C1 segment of cervical spinal cord (tissue), 14 donors: ENCODE results near the gene GPR4.
A peak's percentile ranks its signal among the peaks of the same experiment; 100 is the strongest.
"Not testable (repeated sequence)": the region's sequence is repeated elsewhere in the genome, so short reads cannot be mapped to it uniquely, and the experiment has no call there.

Experiments
- DNase-seq, 14 donors: peaks; one replicate each; lab custom pipeline; 2025; lab: John Stamatoyannopoulos, UW

Gene GPR4

DNA sequence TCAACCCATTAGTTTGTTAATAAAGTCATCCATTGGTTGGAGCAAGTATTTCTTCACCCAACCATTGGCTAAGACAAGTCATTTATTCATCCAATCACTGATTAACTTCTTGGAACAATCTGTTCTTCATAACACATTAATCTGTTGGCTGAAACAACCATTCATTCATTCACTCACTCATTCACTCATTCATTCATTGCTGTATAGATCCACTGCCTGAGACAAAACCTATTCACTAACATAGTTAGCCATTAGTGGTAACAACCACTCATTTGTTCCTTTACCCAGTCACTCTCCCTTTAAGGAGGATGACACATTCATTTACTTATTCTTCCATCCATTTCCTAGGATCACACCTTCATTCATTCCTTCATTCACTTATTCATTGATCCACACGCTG lies 22.0 kb upstream of the GPR4 start:
- no peak for DNase-seq

DNA sequence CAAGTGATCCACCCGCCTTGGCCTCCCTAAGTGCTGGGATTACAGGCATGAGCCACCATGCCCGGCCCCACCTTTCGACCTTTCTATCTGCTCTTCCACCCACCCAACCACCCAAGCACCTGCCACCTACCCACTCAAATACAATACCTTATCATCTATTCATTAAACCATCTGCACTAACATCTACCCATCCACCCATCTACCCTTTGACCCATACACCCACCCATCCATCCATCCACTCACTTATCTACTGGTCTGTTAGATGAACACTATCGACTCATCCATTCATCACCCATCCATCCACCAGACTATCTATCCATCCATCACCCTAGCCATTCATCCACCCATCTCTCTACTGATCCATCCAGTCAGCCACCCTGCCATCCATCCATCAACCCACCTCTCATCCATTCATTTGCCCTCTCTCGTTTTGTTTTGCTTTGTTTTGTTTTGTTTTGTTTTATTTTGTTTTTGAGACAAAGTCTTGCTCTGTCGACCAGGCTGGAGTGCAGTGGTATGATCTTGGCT lies 20.0 kb upstream of the GPR4 start:
- DNase-seq, result no peak

DNA sequence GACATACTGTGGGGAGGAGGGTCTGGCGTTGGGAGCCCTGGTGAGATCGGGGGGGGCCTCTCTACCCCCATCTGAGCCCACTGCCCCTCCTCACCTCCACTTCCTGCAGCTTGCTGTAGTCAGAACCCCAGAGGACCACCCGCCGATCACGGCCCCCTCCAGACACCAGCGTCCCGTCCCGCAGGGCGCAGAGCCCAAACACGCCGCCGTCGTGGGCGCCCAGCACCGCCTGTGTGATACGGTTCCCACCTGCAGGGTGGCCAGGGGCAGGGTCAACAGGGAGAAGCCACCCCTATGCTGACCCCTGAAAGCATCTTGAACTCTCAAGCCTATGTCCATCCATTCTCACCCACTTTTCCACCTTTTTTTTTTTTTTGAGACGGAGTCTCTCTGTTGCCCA lies 19.4 kb upstream of the GPR4 start:
- no peak for DNase-seq

DNA sequence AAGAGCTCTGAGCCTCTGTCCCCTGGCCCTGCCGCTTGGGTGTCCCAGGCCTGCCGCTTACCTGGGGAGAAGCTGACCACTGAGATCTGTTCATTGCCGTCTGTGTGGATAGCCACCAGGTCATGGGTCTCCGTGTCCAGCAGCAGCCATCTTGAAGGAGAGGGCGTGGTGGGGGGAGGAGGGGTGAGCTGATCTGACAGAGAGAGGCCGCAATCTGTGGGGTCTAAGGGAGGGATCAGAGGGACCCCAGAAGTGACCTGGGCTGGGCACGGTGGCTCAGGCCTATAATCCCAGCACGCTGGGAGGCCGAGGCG lies 14.6 kb upstream of the GPR4 start:
- no peak for DNase-seq

DNA sequence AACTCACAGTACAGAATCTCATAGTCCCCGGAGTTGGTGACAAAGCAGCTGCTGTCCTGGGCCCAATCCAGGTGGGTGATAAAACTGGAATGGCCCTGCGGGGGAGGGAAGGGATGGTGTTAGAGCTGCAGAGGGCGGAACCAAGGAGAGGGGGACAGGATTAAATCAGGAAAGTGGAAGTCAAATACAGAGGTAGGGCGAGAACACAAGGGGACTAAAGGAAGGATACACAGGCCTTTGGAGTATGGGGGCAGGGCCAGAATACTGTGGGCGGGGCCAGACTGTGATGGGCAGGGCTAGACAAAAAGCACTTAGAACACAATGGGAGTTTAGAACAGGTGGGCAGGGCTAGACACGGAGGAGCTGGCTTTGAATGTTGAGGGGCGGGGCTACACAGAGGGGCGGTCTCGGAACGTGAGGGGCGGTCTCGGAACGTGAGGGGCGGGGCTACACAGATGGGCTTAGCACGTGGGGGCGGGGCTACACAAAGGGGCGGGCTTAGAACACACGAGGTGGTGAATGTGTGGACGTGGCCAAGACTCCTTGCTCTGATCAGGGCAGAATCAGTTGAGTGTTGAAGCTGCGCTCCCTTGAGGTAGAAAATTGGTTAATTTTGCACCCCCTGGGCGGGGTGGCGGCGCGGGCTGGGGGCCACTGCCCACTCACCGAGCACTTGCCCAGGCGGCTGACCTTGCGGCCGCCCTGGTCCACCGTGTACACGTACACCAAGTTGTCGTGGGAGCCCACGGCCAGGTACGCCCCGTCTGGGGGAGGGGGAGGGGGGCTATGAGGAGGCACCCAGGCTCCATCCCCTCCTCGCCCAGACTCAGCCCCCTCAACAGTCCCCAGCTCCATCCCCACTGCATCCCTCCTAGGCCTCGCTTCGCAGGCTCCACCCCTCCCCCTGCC lies 14.0 kb upstream of the GPR4 start:
- no peak for DNase-seq

DNA sequence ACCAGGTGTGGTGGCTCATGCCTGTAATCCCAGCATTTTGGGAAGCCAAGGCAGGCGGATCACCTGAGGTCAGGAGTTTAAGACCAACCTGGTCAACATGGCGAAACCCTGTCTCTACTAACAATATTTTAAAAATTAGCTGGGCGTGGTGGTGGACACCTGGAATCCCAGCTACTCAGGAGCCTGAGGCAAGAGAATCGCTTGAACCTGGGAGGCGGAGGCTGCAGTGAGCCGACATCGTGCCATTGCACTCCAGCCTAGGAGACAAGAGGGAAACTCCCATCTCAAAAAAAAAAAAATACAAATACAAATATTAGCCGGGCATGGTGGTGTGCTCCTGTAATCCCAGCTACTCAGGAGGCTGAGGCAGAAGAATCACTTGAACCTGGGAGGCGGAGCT lies 13.0 kb upstream of the GPR4 start:
- not testable (repeated sequence) for DNase-seq

DNA sequence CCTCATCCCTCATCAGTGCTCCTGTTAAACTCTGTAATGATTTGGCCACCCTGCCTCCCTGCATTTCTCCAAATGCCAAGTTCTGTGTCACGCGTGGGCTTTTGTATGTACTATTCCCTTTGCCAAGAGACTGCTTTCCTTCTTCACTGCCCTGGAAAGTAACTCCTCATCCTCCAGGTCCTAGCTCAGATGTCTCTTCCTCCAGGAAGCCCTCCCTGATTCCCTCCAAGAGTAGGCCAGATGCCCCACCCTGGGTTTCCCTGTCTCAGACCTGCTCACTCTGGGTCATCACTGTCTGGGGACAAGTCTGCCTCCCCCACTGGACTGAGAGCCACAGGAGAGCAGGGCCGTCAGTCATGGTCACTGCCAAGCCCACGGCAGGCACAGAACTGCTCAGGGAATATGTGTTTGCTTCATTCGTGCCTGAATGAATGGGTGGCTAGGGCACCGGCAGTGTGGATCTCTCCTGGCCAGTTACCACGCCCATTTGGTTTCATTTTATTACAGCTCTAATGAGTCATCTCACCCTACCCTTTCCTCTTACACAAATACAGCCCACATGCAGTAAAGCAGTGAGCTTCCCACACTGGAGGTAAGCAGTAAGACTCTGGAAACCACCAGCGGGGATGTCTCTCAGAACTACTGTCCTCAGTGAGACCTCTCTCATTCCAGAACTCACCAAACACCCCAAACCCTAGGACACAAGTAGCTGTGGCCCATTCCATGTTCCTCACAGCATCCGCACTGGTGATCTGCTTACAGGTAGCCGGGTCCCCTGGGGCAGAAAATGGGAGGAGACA lies 12.1 kb upstream of the GPR4 start:
- DNase-seq, result no peak

DNA sequence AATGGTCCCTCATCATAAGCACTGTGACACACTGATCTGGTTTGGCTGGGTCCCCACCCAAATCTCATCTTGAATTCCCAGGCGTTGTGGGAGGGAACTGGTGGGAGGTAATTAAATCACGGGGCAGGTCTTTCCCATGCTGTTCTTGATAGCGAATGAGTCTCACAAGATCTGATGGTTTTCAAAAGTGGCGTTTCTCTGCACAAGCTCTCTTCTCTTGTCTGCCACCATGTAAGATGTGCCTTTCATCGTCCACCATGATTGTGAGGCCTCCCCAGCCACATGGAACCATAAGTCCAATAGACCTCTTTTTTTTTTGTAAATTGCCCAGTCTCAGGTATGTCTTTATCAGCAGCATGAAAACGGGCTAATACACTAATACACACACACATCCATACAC lies 6.9 kb upstream of the GPR4 start:
- DNase-seq, result no peak

DNA sequence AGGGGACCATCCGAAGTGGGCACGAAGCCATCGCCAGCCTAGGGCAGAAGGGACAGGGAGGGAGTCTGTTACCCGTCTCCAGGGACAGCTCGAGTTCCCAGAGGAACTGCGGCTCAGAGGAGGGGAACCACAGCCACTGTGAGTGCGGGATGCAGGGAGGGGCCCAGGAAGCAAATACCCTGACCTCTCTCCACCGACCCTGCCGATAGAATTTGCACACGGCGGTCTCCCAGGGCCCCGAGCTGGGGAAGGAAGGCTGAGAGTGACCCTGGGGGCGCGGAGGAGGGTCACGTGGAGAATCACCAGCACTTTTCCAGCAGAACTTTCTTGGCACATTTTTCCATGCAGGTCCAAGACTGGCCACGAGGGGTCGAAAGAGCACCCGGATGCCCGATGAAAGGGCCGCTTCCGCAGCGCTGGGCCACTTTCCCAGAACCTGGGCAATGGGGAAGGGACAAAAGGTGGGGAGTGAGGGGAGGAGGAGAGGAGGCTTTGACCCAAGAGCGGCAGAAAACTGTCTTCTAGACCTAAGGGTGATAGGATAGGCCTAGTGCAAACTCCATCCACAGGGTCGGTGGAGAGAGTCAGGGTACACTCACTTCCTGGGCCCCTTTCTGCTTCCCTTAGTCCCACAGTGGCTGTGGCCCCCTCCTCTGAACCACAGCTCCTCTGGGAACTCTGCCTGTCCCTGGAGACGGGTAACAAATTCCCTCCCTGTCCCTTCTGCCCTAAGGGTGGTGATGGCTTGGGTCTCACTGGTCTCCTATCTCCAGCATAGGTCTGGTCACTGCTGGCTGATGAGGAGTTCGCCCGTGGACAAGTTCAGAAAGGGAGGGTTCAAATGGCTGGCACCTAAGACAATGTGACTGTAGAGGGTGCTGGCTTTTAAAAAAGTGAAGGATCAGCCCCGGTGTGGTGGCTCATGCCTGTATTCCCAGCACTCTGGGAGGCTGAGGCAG lies 5.3 kb upstream of the GPR4 start:
- DNase-seq, result peak in 12 of 14 donors; percentile 7 to 75 (median 53)

DNA sequence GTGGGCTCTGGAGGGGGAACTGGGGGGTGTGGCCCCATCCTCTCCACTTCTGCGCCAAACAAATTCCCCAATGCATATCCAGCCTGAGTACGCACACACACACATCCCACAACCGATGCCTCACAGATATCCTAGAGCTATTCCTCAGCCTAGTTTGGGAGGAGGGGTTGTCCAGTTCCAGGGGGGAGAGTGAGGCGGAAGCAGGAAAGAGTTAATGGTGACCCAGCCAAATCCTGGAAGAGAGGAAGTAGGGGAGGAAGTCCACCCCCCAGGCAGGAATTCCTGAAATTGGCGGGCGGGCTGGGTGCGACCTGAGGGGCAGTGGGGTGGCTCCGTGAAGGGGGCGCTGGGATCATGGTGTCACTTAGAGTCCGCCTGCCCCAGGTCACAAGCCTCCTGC lies 897 bp downstream of the GPR4 start:
- no peak for DNase-seq

DNA sequence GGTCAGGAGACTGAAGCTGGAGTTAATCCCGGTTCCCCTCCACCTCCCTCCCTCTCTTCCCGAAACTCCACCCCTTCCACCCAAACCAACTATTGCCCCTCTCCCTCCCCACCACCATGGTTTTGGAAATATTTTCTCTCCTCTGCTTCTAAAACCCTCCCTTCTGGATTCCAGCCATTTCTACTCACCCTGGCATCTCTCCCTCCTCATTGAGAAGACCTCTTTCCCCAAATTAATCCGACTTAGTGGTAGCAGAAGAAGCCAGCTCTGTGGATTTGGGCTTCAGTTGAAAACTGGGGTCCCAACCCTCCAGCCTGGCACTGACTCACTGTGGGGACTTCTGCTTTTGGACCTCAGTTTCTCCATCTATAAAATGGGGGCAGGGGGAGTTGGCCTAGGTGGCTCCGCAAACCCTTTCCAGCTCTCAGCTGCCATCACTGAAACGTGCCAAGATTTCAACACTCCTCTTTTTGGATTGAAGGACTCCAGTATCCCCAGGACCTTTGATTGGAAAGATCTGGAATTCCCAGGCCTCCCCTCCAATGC lies 1.6 kb downstream of the GPR4 start:
- no peak for DNase-seq

DNA sequence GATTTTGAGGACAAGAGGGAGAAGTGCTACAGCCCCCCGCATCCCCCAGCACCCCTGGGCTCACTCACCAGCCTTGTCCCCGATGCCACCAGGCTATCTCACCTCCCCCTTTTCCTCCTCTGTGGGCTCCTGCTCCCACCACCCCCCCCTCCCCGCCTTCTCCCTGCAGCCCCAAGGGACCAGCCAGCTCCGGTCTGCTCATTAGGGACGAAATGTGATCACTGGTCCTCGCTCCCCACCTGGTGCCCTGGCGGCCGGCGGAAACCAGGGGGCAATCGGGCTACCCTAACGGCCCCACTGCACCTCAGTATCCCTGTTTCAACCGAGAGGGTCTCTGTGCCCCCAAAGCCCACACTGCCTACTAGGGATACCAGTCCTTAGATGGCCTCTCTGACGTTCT lies 2.7 kb downstream of the GPR4 start:
- DNase-seq, result no peak

DNA sequence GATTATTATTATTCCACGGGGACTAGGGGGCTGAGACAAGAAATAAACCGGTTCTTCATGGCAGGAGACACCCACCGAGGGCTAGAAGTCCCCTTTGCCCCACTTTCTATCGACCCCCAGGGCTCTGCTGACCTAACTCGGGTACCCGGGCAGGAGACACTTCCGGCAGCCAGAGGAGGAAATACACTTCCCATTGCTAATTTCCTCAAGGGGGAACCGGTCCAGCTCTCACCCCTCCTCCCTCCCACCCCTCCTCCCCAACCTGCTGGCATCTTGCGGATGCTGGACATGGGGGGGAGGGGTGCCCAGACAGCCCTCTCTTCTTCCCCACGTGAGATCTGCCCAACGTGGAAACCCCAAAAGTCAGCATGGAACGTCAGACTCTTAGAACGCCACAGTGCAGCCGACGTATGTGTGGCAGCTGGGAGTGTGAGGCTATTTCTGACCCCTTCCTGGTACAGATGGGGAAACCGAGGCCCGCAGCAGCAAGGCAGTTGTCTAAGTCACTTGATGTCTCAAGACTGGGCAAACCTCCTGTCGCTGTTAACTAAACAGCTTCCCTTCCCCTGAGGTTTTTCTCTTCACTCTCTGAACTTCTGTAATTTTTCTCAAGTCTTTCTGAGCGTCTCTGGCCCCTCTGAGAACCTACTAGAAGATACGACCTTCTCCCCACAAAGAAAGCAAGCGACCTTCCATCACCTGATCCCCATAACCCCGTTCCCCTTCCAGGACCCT lies 3.6 kb downstream of the GPR4 start:
- DNase-seq, result no peak

DNA sequence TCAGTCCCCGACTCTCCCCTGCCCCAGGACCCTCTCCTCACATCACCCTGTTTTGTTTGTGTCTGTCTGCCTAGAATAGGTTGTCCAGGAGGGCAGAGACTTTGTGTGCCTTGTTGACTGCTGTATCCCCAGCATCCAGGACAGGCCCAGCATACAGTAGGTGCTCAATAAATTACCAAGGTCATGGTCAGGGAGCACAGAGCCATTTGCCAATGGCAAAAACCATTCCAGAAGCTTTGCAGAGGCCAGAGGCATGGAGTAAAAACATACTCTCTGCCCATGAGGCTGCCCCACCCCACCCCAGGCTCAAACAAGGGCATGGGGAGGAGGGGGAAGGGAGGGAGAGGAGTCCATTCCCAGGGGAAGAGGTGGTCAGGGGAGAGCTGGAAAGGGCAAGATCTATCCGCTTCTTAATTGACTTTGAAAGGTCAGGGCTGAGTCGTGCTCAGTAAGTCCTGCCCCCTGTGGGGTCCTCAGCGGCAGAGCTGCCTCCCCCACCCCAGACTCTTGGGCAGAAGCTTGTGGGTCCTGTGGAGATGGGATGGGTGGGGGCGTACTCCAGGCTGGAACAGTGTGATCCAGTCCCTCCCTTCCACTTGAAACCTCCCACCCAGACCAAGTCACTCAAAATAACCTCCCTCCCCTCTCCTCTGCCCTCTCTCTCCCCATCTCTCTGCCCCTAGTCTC lies 4.4 kb downstream of the GPR4 start:
- DNase-seq, result no peak

DNA sequence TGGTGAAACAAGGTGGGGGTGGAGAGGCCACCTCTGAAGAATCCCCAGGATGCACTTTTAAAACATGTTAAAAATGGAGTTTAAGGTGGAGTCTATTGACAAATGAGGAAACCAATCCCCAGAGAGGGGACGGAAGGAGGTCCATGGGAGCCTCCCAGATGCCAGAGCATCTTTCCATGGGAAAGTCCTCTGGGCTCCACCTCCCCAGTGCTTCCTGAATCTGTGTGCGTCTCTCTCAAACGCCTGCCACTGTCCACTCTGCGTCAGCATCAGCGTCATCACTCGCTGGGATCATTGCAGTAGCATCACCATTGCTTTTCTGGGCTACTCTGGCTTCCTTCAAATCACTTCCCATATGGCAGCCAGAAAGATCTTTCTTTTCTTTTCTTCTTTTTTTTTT lies 6.2 kb downstream of the GPR4 start:
- DNase-seq, result no peak

DNA sequence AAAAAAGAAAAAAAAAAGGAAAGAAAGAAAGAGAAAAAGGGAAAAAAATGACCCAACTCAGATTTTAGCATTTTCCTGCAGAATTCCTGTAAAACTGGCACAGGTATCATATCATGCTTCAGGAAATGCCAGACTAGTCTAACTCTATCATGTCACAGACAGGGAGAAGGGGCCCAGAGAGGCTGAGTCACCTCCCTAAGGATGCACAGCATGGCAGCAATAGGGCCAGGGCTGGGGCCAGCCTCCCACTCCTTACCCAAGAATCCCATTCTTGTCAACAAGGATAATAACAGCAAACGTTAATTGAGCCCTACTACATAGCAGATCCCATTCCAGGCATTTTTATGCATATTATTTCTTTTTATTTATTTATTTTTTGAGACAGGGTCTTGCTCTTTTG lies 8.5 kb downstream of the GPR4 start:
- DNase-seq, result no peak

DNA sequence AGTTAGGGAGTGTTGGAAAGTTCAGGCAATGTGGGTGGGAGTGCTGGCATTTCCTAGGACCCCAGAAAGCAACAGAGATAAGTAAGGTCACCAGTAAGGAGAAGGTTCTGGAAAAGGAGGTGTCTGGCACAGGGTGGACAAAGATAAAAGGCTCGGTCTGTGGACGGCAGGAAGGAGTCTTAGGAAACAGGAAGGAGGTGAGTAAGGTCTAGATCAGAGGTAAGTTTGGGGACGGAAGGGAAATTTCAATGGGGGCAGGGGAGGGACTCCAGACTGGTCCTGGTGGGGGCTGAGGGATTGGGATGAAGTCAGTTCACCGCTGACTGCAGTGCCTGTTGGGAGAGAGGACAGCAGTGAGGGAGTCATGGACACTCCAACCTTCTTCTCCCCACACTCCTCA lies 9.6 kb downstream of the GPR4 start:
- no peak for DNase-seq

DNA sequence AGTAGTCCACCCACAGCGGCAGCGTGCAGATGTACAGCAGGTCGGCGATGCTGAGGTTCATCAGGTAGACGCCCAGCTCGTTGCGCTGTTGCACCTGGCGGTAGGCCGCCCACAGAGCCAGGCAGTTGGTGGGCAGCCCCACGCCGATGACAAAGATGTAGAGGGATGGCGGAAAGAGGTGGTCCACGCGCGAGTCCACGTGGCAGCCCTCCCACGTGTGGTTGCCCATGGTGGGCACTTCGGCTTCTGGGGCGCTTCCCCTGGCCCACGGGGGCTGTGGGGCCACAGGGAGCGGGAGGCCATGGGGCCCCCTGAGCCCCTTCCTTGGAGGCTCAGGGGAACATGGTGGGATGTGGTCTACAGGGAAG lies 10.4 kb downstream of the GPR4 start:
- no peak for DNase-seq

DNA sequence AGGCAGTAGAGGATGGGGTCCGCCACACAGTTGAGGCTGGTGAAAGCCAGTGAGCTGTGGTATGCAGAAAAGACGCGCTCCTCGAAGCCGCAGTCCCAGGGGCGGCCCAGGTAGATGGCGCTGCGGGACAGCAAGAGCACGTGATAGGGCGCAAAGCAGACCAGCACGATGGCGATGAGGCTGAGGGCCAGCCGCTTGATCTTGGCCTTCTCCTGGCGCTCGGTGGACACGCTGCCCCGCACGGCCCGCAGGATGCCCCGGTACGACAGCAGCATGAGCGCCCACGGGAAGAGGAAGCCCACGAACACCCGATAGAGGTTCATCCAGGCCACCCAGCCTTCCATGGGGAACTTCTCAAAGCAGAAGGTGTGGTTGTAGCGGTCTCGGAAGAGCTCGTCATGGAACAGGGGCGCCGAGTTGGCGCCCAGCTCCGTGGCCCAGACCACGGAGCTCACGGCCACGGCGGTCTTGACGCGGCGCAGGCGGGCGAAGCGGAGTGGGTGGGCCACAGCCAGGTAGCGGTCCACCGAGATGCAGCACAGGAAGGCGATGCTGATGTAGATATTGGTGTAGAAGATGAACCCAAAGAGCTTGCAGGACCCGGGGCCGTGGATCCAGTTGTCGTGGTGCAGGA lies 10.9 kb downstream of the GPR4 start:
- peak in 1 of 14 donors; percentile 13 for DNase-seq
